Measurements from ENCODE around the gene MCHR1. TPM values are rescaled to one million over a fixed set of nuclear protein-coding genes. Genes with fewer than 3 reads are reported as not detected.

Gene MCHR1
- total RNA-seq, 2 donors from 2014 or later: 0.53 TPM; not detected in 1

DNA sequence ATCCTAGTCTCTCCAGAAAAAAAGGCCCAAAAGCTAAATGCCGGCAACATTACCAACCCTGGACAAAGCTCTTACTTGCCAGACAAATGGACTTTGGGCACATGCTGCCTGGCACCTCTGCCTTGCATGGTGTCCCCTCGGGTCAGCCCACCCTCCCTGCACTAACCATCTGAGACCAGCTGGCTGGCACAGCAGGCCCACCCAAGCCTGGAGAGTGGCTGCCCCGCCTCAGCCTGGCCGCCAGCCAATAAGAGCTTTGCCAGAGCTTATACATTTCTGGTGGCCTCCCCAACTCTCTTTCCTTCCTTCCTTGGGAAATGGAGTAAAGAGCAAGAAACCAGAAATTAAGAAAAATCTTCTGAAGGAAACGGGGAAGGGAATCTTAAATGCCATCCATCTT lies 24.5 kb downstream of the MCHR1 start:
- TF ChIP-seq, protein P1, sequence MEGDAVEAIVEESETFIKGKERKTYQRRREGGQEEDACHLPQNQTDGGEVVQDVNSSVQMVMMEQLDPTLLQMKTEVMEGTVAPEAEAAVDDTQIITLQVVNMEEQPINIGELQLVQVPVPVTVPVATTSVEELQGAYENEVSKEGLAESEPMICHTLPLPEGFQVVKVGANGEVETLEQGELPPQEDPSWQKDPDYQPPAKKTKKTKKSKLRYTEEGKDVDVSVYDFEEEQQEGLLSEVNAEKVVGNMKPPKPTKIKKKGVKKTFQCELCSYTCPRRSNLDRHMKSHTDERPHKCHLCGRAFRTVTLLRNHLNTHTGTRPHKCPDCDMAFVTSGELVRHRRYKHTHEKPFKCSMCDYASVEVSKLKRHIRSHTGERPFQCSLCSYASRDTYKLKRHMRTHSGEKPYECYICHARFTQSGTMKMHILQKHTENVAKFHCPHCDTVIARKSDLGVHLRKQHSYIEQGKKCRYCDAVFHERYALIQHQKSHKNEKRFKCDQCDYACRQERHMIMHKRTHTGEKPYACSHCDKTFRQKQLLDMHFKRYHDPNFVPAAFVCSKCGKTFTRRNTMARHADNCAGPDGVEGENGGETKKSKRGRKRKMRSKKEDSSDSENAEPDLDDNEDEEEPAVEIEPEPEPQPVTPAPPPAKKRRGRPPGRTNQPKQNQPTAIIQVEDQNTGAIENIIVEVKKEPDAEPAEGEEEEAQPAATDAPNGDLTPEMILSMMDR (conservative IDR thresholded peaks at IDR 0.05): no peak
- no peak for DNase-seq
- no peak overlapping the region for H3K4me3 ChIP-seq (ENCODE audit: low read length)
- no peaks in the 10 kb centered on the region for H3K4me1 ChIP-seq (ENCODE audit: control insufficient read depth, insufficient read depth, low read length)
- peaks cover 39% of the 10 kb centered on the region for H3K27me3 Mint-ChIP-seq (ENCODE audit: insufficient read depth)
- H3K4me3 Mint-ChIP-seq: no peak overlapping the region
- H3K36me3 ChIP-seq (ENCODE audit: control insufficient read depth, insufficient read depth, low read length): no peaks in the 10 kb centered on the region
- H3K36me3 Mint-ChIP-seq (ENCODE audit: low read depth): peaks cover 7% of the 10 kb centered on the region
- peaks cover 17% of the 10 kb centered on the region for H3K9me3 Mint-ChIP-seq
- H3K27ac Mint-ChIP-seq: no peak overlapping the region
- no peaks in the 10 kb centered on the region for H3K4me1 Mint-ChIP-seq
- no peak overlapping the region for H3K27ac ChIP-seq (ENCODE audit: low read depth, low read length)
- peaks cover 9% of the 10 kb centered on the region for H3K9me3 ChIP-seq (ENCODE audit: control insufficient read depth, low read length)
- 94 to 100% methylated on average over 1 to 5 of the region's 5 CpGs for WGBS, 2 experiments (ENCODE audit: insufficient coverage in 1 of 2, insufficient read length in 1 of 2)
- H3K9ac ChIP-seq (ENCODE audit: extremely low read depth, low read length, poor library complexity, severe bottlenecking): no peak overlapping the region
- peaks cover 9% of the 10 kb centered on the region for H3K27me3 ChIP-seq (ENCODE audit: control insufficient read depth, insufficient read depth, low read length, poor library complexity, severe bottlenecking)

DNA sequence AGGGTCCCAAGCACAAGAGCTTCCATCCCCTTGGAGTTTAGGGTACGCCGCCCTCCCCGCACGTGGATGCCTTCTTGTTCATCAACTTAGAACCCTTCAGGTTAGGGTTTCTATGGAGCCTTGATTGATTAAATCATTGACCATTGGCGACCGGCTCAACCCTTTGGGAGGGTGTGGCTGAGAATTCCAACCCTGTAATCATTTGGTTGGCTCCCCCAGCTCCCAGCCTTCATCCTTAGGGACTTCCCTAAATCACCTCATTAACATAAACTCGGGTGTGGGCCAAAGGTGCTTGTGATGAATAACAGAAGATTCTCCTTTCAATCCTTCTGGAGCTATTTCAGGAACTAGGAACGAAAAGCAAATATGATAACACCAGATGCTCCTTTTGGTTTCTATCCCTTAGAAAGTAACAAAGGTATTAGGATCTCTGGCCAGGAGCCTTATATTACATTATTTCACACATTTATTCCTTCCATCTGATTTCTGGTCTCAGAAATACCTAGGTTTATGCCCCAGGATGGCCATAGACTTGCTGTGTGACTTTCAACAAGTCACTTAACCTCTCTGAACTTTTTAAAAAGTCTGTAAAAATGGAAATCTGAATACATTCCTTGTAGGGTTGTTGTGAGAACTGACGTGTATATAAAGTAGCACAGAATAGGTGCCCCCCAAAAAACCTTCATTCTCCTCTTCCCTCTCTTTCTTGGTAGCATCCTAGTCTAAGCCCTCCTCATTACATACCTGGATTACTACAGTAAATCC lies 26.8 kb downstream of the MCHR1 start:
- Mint-ChIP-seq H3K4me3 (no peak overlapping the region), H3K4me1 (peaks cover 7% of the 10 kb centered on the region), H3K27ac (no peak overlapping the region), H3K9me3 (peaks cover 17% of the 10 kb centered on the region), H3K36me3 (ENCODE audit: low read depth) (peaks cover 7% of the 10 kb centered on the region), H3K27me3 (ENCODE audit: insufficient read depth) (peaks cover 23% of the 10 kb centered on the region)
- 73 to 100% methylated on average over 1 to 9 of the region's 9 CpGs for WGBS, 2 experiments (ENCODE audit: insufficient coverage in 1 of 2, insufficient read length in 1 of 2)
- TF ChIP-seq, protein P1 (conservative IDR thresholded peaks at IDR 0.05): no peak
- Histone ChIP-seq H3K27me3 (ENCODE audit: control insufficient read depth, insufficient read depth, low read length, poor library complexity, severe bottlenecking) (no peaks in the 10 kb centered on the region), H3K9me3 (ENCODE audit: control insufficient read depth, low read length) (peaks cover 9% of the 10 kb centered on the region), H3K36me3 (ENCODE audit: control insufficient read depth, insufficient read depth, low read length) (no peaks in the 10 kb centered on the region), H3K9ac (ENCODE audit: extremely low read depth, low read length, poor library complexity, severe bottlenecking) (no peak overlapping the region), H3K4me1 (ENCODE audit: control insufficient read depth, insufficient read depth, low read length) (no peaks in the 10 kb centered on the region), H3K27ac (ENCODE audit: low read depth, low read length) (no peak overlapping the region), H3K4me3 (ENCODE audit: low read length) (no peak overlapping the region)
- no peak for DNase-seq

DNA sequence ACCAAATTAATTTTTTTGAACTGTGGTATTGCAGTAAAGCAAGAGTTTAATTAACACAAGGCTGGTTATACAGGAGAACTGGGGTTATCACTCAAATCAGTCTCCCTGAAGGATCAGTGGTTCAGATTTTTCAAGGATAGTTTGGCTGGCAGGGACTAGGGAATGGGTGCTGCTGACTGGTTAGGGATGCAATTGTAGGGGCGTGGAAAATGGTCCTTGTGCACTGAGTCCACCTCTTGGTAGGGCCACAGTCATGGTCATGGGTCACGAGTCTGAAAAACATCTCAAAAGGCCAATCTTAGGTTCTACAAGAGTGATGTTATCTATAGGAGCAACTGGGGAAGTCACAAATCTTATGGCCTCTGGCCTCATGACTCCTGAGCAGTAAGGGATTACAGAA lies 27.9 kb downstream of the MCHR1 start:
- TF ChIP-seq, protein P1 (conservative IDR thresholded peaks at IDR 0.05): no peak
- H3K27me3 ChIP-seq (ENCODE audit: control insufficient read depth, insufficient read depth, low read length, poor library complexity, severe bottlenecking): no peaks in the 10 kb centered on the region
- peaks cover 9% of the 10 kb centered on the region for H3K9me3 ChIP-seq (ENCODE audit: control insufficient read depth, low read length)
- no peaks in the 10 kb centered on the region for H3K36me3 ChIP-seq (ENCODE audit: control insufficient read depth, insufficient read depth, low read length)
- no peak for DNase-seq
- H3K4me1 Mint-ChIP-seq: peaks cover 13% of the 10 kb centered on the region
- peaks cover 4% of the 10 kb centered on the region for H3K4me1 ChIP-seq (ENCODE audit: control insufficient read depth, insufficient read depth, low read length)
- H3K4me3 Mint-ChIP-seq: no peak overlapping the region
- no peak overlapping the region for H3K27ac Mint-ChIP-seq
- peak overlapping the region; percentile 49 for H3K4me3 ChIP-seq (ENCODE audit: low read length)
- WGBS, 2 experiments (ENCODE audit: insufficient coverage in 1 of 2, insufficient read length in 1 of 2): 92 to 96% methylated on average over 2 of the region's 2 CpGs
- no peak overlapping the region for H3K9ac ChIP-seq (ENCODE audit: extremely low read depth, low read length, poor library complexity, severe bottlenecking)
- peaks cover 15% of the 10 kb centered on the region for H3K27me3 Mint-ChIP-seq (ENCODE audit: insufficient read depth)
- peaks cover 7% of the 10 kb centered on the region for H3K36me3 Mint-ChIP-seq (ENCODE audit: low read depth)
- peaks cover 17% of the 10 kb centered on the region for H3K9me3 Mint-ChIP-seq
- no peak overlapping the region for H3K27ac ChIP-seq (ENCODE audit: low read depth, low read length)

Measured in endodermal cell (in vitro differentiated cells).